ENCODE measurements around the gene THOP1. TPM values are rescaled to one million over a fixed set of nuclear protein-coding genes. Genes with fewer than 3 reads are reported as not detected.

The THOP1 gene
- polyA plus RNA-seq, 2 of the 4 experiments (the other 2 are of a cell fraction), result 43.5 to 90.5 TPM

DNA sequence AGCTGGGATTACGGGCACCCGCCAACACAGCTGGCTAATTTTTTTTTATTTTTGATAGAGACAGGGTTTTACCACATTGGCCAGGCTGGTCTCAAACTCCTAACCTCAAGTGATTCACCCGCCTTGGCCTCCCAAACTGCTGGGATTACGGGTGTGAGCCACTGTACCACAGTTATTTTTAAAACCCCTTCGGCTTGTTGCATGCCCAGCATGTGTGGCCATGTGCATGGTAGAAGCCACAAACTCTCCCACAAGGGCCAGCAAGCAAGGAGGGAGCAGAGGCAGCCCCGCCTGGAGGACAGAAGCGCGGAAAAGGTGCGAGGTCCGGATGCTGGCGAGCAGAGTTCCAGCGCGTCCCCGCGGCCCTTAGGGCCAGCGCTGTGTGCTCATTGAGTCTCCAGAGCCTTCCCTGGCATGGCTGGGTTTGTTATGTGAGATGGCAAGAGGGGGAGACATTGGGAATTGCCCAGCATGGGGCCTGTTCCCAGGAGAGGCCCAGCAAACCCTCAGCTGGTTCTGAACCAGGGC is 12.9 kb downstream of the THOP1 start:
- H3K4me3 ChIP-seq, result no peak overlapping the region
- no peak for FAIRE-seq
- H3K9me3 ChIP-seq, result no peaks in the 10 kb centered on the region
- no peaks in the 10 kb centered on the region for H3K4me1 ChIP-seq
- H3K4me2 ChIP-seq, result no peak overlapping the region
- no peak for DNase-seq (ENCODE audit: low read depth in 1 of 2, low spot score in 1 of 2)
- ChIA-PET CTCF (interaction anchor here (0.8 to 2.2 kb wide), 3 partner anchors 9 to 21 kb away, joined by 3 to 6 read pairs (median 3); partner anchors contain the start of genes SGTA and ZNF554), POLR2A (no interaction called here)
- no peak for ATAC-seq
- no peak overlapping the region for H3K27ac ChIP-seq
- 95% methylated on average over 15 of the region's 16 CpGs for WGBS (ENCODE audit: missing lambda C conversion rate)
- TF ChIP-seq KDM1A (IDR thresholded peaks at IDR 0.05; ENCODE audit: low read depth), result no peak
- TF ChIP-seq EHMT2 (IDR thresholded peaks at IDR 0.05; ENCODE audit: low read depth), result no peak
- TF ChIP-seq, protein P1, sequence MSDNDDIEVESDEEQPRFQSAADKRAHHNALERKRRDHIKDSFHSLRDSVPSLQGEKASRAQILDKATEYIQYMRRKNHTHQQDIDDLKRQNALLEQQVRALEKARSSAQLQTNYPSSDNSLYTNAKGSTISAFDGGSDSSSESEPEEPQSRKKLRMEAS (IDR thresholded peaks at IDR 0.05), result no peak
- TF ChIP-seq PHF8 (IDR thresholded peaks at IDR 0.05; ENCODE audit: borderline replicate concordance, low read depth), result no peak
- TF ChIP-seq, protein P2, sequence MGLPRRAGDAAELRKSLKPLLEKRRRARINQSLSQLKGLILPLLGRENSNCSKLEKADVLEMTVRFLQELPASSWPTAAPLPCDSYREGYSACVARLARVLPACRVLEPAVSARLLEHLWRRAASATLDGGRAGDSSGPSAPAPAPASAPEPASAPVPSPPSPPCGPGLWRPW (IDR thresholded peaks at IDR 0.05), result no peak
- TF ChIP-seq ZC3H11A (IDR thresholded peaks at IDR 0.05), result no peak
- TF ChIP-seq GATA3 (IDR thresholded peaks at IDR 0.05; ENCODE audit: borderline replicate concordance), result no peak
- TF ChIP-seq, protein P3, sequence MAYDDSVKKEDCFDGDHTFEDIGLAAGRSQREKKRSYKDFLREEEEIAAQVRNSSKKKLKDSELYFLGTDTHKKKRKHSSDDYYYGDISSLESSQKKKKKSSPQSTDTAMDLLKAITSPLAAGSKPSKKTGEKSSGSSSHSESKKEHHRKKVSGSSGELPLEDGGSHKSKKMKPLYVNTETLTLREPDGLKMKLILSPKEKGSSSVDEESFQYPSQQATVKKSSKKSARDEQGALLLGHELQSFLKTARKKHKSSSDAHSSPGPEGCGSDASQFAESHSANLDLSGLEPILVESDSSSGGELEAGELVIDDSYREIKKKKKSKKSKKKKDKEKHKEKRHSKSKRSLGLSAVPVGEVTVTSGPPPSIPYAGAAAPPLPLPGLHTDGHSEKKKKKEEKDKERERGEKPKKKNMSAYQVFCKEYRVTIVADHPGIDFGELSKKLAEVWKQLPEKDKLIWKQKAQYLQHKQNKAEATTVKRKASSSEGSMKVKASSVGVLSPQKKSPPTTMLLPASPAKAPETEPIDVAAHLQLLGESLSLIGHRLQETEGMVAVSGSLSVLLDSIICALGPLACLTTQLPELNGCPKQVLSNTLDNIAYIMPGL (CRISPR knock-in tag; IDR thresholded peaks at IDR 0.05; ENCODE audit: borderline replicate concordance), result no peak
- TF ChIP-seq RNF2 (IDR thresholded peaks at IDR 0.05; ENCODE audit: borderline replicate concordance, low read depth), result no peak
- TF ChIP-seq JUN (IDR thresholded peaks at IDR 0.05), result no peak
- no peak for TF ChIP-seq ZSCAN20 (CRISPR knock-in tag; IDR thresholded peaks at IDR 0.05)
- TF ChIP-seq, protein P4, sequence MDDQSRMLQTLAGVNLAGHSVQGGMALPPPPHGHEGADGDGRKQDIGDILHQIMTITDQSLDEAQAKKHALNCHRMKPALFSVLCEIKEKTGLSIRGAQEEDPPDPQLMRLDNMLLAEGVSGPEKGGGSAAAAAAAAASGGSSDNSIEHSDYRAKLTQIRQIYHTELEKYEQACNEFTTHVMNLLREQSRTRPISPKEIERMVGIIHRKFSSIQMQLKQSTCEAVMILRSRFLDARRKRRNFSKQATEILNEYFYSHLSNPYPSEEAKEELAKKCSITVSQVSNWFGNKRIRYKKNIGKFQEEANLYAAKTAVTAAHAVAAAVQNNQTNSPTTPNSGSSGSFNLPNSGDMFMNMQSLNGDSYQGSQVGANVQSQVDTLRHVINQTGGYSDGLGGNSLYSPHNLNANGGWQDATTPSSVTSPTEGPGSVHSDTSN (IDR thresholded peaks at IDR 0.05), result no peak
- TF ChIP-seq, protein P5, sequence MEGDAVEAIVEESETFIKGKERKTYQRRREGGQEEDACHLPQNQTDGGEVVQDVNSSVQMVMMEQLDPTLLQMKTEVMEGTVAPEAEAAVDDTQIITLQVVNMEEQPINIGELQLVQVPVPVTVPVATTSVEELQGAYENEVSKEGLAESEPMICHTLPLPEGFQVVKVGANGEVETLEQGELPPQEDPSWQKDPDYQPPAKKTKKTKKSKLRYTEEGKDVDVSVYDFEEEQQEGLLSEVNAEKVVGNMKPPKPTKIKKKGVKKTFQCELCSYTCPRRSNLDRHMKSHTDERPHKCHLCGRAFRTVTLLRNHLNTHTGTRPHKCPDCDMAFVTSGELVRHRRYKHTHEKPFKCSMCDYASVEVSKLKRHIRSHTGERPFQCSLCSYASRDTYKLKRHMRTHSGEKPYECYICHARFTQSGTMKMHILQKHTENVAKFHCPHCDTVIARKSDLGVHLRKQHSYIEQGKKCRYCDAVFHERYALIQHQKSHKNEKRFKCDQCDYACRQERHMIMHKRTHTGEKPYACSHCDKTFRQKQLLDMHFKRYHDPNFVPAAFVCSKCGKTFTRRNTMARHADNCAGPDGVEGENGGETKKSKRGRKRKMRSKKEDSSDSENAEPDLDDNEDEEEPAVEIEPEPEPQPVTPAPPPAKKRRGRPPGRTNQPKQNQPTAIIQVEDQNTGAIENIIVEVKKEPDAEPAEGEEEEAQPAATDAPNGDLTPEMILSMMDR (IDR thresholded peaks at IDR 0.05), result no peak
- TF ChIP-seq FOSL2 (IDR thresholded peaks at IDR 0.05), result no peak
- TF ChIP-seq FOSL2 (CRISPR knock-in tag; IDR thresholded peaks at IDR 0.05), result no peak
- no peak for TF ChIP-seq HDAC2 (IDR thresholded peaks at IDR 0.05)
- no peak for TF ChIP-seq SMC3 (IDR thresholded peaks at IDR 0.05)
- TF ChIP-seq, protein P6, sequence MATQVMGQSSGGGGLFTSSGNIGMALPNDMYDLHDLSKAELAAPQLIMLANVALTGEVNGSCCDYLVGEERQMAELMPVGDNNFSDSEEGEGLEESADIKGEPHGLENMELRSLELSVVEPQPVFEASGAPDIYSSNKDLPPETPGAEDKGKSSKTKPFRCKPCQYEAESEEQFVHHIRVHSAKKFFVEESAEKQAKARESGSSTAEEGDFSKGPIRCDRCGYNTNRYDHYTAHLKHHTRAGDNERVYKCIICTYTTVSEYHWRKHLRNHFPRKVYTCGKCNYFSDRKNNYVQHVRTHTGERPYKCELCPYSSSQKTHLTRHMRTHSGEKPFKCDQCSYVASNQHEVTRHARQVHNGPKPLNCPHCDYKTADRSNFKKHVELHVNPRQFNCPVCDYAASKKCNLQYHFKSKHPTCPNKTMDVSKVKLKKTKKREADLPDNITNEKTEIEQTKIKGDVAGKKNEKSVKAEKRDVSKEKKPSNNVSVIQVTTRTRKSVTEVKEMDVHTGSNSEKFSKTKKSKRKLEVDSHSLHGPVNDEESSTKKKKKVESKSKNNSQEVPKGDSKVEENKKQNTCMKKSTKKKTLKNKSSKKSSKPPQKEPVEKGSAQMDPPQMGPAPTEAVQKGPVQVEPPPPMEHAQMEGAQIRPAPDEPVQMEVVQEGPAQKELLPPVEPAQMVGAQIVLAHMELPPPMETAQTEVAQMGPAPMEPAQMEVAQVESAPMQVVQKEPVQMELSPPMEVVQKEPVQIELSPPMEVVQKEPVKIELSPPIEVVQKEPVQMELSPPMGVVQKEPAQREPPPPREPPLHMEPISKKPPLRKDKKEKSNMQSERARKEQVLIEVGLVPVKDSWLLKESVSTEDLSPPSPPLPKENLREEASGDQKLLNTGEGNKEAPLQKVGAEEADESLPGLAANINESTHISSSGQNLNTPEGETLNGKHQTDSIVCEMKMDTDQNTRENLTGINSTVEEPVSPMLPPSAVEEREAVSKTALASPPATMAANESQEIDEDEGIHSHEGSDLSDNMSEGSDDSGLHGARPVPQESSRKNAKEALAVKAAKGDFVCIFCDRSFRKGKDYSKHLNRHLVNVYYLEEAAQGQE (IDR thresholded peaks at IDR 0.05), result no peak
- TF ChIP-seq RAD21 (conservative IDR thresholded peaks at IDR 0.05 in 1 of 2, IDR thresholded peaks at IDR 0.05 in 1 of 2), result no peak
- TF ChIP-seq SREBF2 (IDR thresholded peaks at IDR 0.05), result no peak
- no peak for TF ChIP-seq HEYL (CRISPR knock-in tag; IDR thresholded peaks at IDR 0.05)

Measured in A549 (cell line).